ENCODE results near the gene C10orf90.

Gene C10orf90

DNA sequence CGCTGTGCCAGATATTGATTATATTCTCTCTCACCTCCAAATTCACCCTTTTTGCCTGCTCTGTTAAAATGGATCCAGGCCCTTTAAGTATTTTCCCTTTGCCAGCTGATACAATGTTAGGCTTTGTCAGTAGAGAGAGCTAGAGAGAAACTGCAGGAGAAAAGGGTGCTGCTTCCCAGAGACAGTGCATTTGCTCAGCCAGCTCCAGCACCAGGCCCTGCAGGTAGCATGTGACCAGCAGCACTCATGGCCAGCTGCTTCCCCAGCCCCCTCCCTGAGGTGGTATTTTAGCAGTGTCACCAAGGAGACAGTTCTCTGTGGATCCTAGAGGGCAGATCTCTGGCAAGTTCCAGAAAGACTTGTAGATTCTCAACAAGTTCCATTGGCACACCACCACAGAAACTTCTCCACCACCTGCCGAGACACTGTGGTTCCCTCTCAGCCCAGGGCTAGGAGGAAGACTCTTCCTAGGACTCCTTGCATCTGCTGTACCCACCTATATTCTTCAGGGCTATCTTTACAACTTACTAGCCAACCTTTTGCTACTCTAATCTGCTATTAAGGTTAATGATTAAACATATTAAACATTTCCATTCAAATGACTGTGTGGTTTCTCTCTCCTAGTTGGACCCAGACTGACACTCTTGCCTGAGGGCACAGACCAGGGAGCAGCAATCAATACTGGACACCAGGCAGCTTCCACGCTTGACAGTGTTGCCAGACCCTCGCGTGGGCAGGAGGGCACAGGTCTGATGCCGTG, 246.6 kb downstream of the C10orf90 start:
- no peak for DNase-seq (ENCODE audit: low read depth)

DNA sequence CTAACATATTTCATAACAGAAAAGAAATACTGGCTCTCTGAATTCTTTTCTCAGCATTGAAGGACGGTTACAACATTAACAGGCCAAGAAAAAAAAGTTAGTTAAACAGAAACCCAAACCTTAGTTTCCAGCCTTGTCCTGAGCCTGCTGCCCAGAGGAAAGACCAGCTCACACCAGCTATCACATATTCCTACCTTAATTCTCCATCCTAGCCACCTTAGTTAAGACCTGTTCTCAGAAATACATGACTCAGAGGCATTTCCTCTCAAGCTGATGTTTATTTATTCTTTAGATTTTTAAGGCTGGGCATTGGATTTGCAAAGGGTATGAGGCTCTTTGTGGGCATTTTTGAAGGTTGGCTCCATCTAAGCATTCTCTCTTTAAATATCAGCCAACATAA, 247.9 kb downstream of the C10orf90 start:
- no peak for DNase-seq (ENCODE audit: low read depth)

DNA sequence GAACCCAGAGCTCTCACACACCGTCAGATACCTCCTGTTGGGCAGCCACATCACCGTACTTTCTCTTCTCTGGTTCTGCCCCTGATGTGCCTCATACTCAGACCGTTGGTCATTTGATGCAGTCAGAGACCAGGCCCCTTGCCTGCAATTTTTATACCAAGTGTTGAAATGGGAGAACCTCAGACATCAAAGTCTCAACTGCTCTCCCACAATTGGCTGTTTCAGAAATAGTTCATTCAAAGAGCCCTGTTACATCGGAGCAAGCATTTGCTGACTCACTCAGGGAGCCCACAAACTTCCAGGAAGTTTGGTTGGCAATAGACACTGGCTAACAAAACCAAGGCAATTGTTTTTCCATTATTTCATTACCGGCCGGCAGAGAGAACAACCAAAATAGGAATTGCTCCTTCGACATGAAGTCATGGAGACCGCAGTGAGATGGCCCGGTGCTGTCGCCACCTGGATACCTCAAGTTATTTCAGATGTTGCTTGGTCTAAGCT, 248.7 kb downstream of the C10orf90 start:
- DNase-seq (ENCODE audit: low read depth) = no peak

- no peak for DNase-seq (ENCODE audit: low read depth)
Observed at GRCh38 chr10:126420567-126421300, 249.8 kb downstream of the C10orf90 start.

- no peak for DNase-seq (ENCODE audit: low read depth)
Observed at GRCh38 chr10:126417220-126417825, 253.2 kb downstream of the C10orf90 start.

DNA sequence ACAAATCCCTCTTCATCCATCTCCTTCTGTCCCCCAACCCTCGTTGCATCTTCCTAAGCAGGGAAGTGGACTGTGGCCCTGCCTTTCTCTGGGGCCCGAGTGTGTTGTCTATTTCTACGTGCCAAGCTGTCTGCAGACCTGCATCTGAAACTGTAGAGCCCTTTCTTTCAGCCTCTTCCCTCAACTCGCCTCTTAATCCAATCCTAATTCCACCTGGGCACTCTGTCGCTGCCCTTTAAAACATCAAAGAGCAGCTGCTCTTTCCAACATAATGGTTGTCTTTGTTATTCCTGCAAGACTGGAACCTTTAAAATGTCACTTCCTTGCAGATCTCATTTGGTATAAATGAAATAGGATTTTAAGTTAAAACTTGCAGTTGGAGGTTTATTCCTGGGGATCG, 260.7 kb downstream of the C10orf90 start:
- no peak for DNase-seq (ENCODE audit: low read depth)

DNA sequence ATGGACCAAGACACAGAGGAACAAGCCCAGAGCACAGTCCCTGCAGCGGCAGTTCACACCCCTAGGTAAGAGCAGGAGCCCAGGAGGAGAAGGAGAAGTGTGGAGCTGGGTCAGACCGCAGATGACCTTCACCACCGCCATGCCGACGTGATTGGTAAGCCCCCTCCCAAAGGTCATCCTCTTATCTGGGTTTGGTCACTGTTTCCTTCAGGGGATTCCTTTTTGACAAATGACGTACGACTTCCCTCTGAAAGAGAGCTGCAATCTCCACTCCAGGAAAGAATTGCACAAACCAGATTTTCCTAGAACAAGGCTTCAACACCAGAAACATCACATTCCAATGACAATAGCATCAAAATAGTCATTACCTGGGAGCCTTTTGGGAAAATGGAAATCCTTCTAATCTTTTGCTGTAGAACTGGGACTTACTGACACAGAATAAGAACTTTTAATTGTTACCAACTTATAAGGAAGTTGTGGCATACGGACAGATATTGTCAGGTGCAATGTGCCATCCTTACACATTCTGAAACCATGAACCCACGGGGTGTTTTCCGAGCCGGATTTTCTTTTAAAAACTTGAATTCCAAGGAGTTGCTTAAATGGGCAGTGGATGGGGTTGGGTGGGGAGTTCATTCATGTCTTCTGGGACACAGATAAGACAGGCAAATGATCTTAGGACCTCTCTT, 261.4 kb downstream of the C10orf90 start:
- no peak for DNase-seq (ENCODE audit: low read depth)

DNA sequence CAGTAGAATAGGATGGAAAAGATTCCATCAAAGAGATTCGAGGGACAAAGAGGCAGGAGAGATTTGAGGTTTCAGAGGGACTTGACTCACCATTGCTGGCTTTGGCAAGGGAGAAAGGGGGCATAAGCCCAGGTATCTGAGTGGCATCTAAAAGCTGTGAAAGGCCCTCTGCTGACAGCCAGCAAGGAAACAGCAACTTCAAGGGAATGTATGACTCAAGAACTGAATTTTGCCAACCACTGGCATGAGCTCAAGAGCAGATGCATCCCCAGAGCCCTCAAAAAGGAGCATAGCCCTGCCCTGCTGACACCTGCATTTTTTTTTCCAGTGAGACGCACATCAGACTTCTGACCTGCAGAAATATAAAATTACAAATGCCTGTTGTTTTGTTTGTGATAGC, 262.7 kb downstream of the C10orf90 start:
- DNase-seq (ENCODE audit: low read depth) = no peak

DNA sequence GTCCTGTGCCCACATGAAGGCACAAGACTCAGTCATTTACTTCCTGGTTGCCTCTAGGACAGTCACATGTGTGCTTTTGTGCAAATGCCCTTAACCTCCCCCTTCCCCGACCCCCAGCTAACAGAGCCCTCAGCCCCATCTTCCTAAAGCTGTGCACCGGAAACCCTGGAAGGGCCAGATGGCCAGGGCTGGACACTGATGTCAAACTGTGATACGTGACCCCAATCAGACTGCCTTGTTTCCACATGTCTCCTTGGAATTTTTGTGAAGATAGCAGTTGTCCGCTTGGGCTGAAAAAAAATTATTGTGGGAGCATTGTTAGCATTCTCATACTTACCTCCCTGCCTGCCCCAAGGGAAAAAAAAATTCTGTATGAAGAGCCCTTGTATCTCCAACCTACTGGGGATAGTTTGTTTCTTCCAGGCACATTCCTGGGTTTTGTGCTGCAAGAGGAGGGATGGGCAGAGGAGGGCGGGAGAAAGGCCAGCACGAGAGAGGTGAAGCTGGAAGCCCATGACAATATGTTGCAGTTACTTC, 265.2 kb downstream of the C10orf90 start:
- no peak for DNase-seq (ENCODE audit: low read depth)

DNA sequence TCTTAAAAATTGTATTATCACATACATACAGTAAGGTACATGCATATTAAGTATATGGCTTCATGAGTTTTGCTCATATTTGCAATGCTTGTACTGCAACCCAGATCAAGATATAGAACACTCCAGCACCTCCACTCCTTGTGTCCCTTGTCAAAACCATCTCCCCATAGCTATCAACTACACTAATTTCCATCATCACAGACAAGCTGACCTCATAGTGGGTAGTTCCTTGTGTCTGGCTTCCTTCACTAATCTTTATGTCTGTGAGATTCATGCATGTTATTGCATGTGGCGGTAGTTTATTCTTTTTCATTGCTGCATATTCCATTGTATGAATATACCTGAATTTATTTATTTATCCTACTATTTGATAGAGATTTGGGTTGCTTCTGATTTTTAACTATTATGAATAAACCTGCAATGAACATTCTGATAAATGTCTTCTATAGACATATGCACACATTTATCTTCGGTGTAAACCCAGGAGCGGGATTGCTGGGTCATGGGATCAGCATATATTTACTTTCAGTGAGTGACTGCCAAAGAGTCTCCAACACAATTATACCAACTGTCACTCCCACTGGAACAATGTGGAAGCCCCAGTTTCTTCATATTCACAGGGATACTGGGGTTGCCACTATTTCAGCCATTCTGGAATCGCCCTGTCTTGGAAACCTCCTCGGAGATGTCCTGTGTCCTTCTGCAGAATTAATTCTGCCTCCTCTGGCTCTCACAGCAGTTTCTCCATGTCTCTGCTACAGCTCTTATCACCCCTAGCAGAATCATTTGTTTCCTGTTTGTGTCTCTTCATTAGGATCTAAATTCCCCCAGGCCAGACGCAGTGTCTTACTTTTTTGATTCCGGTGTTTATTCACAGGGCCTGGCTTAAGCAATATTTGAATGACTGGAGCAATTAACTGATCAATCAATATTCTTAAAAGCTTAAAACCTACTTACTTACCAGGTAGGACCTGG, 267.5 kb downstream of the C10orf90 start:
- DNase-seq (ENCODE audit: low read depth) = no peak

- no peak for DNase-seq (ENCODE audit: low read depth)
Observed at GRCh38 chr10:126400641-126401040, 269.9 kb downstream of the C10orf90 start.

GRCh38 chr10:126398924-126399323, 271.6 kb downstream of the C10orf90 start:
- no peak for DNase-seq (ENCODE audit: low read depth)

DNA sequence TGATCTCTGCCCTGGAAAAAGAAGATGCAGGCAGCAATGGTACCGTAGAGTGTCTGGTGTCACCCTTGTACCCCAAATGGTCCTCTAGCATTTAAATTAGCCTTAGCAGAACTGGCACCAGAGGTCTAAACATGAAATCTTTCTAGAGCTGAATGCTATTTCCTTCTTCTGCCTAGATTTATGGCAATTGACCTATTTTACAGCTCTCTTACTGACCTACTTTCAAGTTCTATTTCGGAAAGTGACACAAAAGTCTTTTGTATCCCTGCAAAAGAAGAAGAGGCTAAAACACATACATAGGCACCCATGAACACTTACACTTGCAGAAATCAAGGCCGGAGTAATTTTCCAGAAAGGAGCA, 272.1 kb downstream of the C10orf90 start:
- DNase-seq (ENCODE audit: low read depth) = no peak

DNA sequence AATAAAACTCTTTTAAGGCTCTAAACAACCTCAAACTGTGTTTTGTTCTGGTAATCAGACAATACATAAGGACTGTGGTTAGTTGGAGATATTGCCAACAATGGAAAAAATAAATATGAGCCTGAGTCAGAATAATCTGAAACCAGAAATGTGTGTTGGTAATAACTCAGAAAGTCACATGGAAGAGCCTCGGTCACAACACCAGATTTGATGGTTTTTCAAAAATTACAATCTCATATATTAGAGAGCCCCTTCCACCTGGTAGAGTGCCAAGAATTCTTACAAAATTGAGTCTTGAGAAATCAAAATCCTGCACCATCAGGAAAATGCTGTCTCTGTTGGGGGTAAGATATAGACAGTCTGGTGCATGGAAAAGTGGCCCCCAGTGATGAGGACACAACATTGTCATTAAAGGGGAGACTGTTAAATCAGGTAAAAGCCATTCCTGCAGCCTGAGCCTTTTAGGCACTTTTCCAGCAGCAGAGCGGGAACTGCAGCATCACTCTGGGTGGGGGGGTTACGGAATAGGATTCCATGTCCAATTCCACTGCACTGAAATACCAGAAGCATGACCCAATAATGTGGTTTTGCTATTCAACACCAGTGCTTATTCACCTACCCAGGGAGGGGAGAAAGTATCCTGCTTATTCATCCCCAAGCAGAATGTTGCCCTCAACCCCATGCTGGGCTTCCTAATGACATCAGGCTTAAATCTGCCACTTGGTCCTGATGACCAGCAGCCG, 272.7 kb downstream of the C10orf90 start:
- DNase-seq (ENCODE audit: low read depth) = no peak

DNA sequence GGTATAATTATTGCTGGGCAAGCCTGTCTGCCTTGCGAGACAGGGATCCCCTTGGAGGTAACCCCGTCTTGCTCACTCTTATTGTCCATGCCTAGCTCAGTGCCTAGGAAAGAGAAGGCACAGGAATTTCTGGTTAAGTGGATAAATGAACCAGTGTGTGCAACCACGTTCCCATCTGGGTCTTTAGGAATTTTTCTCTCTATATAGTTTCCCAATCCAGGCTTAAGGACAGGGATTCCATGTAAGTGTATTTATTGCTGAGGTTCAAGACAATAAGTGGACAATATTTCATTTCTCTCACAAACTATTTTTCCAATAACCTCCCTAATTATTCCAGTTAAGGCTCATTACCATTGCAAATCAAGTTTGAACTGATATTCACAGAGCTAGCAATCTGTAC, 273.3 kb downstream of the C10orf90 start:
- DNase-seq (ENCODE audit: low read depth) = no peak

DNA sequence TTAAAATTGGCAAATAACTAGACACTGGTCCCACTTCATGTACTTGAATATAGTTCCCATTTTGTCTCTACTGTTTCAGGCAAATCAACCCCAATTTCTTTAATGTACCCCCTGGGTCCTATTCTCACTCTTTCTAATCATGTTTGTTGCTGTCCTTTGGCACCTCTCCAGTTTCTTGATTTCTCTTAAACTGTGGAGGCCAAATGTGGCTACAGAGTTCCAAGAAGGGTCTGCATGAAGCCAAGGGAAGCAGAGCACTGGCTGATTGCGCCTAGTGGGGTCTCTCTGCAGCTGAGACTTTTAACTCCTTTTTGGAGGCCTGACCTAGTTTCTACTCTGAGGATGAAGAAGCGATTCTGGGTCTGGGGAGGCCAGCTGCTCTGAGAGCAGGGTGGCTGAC, 275.5 kb downstream of the C10orf90 start:
- DNase-seq (ENCODE audit: low read depth) = no peak

- DNase-seq (ENCODE audit: low read depth) = no peak
Observed at GRCh38 chr10:126393076-126393475, 277.4 kb downstream of the C10orf90 start.

DNA sequence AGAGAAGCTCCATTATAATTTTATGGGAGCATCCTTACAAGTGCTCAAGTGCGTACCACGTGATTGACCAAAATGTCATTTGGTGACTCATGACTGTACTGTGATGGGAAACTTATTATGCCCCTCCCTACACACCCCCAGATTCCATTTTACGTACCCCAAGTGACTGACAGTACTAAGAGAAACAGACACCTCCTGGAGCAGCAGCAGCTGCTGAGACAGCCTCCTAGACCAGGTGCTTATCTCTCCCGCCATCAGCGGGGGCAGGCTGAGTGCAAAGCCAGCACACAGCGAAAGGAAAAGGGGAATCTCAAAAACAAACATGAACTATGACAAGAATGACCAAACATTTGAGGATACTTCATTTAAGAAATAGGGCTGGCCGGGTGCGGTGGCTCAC, 278.0 kb downstream of the C10orf90 start:
- DNase-seq (ENCODE audit: low read depth) = no peak

GRCh38 chr10:126392068-126392467, 278.4 kb downstream of the C10orf90 start:
- DNase-seq (ENCODE audit: low read depth) = no peak

GRCh38 chr10:126391192-126391885, 279.2 kb downstream of the C10orf90 start:
- no peak for DNase-seq (ENCODE audit: low read depth)

Data from stimulated activated CD8-positive, alpha-beta memory T cell treated with anti-CD3 and anti-CD28 coated beads, Interleukin-15, amount 100 ng/mL, for 24 hours (primary cell).